Suppressor macrophage treated with lipopolysaccharide for 4 hours (primary cell): ENCODE measurements around the gene USP13.
"Not testable (repeated sequence)": the region's sequence is repeated elsewhere in the genome, so short reads cannot be mapped to it uniquely, and the experiment has no call there.

ENCODE experiments used
- DNase-seq: peaks from one replicate; pipeline ENCODE4 v3.0.0-alpha.2; 2020

The USP13 gene

GRCh38 chr3:179658606-179659005, 5.8 kb downstream of the USP13 start:
- no peak for DNase-seq

- no peak for DNase-seq
Observed at GRCh38 chr3:179660872-179661271, 8.0 kb downstream of the USP13 start.

GRCh38 chr3:179661777-179662176, 8.9 kb downstream of the USP13 start:
- DNase-seq: no peak

GRCh38 chr3:179663093-179663492, 10.3 kb downstream of the USP13 start:
- DNase-seq: no peak

DNA sequence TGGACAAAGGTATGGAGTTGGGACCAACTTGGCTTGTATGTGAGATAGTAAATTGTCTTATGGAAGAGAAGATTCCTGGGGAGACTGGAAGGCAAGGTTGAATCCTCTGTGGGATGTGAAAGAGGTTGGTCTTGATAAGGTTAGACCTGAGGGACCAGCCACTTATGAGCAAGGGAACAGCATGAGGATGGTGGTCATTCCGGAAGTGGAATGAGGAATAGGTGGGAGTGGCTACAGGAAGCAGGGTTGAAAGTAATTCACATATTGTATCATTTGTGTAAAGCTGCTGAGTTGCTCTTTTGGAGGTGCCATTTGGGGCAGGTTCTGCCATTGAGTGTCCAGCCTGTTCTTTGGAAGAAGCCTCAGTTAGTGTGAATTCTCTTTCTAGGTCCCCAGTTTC, 13.2 kb downstream of the USP13 start:
- no peak for DNase-seq

DNA sequence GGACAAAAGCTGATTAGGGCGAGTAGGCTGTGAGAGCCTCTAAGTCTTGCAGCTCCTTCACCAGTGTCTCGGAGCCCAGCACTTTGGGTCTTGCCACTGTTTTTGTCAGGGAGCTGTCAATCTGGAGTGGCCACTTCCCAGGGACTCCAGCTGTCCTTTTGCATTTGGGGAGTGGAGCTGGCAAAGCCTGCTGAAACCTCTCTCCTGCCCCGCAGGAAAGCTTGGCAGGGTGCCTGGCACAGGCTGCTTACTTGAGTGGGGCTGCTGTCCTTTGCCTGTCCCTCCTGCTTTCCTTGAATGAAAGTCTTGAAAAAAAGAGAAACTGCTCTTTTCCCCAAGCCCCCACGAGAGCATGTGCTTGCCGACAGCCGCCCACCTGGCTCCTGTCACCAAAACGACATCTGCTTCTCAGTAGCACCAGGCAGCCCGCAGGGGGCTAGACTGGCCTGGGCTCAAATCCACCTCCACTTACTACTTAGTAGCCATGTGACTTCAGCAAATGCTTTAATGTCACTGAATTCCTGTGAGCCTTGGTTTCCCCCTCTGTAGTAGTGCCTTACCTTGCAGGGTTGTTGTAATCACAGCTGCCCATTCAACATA, 13.7 kb downstream of the USP13 start:
- DNase-seq: no peak

- DNase-seq: no peak
Observed at GRCh38 chr3:179668429-179668828, 15.6 kb downstream of the USP13 start.

GRCh38 chr3:179670311-179670710, 17.5 kb downstream of the USP13 start:
- no peak for DNase-seq

DNA sequence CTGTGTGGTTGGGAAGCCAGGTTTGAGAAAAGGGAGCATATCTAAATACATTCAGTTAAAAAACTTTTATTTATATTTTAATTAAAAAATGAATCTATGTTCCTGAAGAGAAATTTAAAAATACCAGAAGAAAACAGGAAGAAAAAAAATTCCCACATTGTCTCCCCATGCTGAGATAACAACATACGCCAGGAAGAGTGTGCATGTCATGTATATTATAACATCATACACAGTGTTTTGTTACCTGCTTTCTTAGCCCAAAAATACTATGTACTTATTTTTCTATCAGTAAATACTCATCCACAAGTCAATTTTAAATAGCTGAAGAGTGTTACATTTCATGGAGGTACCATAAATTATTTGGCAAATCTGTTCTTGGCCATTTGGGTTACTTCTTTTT, 18.5 kb downstream of the USP13 start:
- DNase-seq: no peak

GRCh38 chr3:179671747-179672242, 19.0 kb downstream of the USP13 start:
- no peak for DNase-seq

DNA sequence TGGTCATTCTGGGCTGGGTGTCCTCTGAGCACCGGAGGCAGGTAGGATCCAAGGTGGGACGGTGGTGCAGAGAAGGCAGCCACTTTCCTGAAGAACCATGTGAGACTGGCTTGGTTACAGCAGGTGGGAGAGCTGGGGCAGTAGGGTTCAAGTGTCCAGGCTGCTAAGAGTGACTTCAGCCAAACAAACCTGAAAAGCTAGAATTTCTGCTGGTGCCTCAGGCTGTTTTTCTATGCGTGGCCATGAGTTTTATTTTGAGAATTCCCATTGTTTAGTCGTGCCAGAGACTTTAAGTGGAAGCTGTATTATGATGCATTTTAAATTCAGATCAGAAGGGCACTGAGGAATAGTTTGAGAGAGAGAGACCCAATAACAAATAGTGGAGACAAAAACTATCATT, 20.1 kb downstream of the USP13 start:
- DNase-seq: no peak

GRCh38 chr3:179673523-179673922, 20.7 kb downstream of the USP13 start:
- DNase-seq: no peak

DNA sequence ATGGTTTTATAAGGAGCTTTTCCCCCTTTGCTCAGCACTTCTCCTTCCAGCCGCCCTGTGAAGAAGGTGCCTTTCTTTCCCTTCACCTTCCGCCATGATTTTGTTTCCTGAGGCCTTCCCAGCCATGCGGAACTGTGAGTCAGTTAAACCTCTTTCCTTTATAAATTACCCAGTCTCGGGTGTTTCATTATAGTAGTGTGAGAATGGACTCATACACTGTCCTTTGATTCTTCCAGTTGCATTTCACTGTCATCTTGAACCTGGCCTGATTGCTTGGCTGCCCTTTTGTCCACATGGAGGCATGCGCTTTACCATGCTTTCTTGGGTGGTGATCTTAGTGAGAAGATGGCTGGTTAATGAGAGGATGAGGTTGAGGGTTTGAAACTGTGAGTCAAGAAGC, 23.2 kb downstream of the USP13 start:
- DNase-seq: no peak

GRCh38 chr3:179677884-179678283, 25.0 kb downstream of the USP13 start:
- no peak for DNase-seq

DNA sequence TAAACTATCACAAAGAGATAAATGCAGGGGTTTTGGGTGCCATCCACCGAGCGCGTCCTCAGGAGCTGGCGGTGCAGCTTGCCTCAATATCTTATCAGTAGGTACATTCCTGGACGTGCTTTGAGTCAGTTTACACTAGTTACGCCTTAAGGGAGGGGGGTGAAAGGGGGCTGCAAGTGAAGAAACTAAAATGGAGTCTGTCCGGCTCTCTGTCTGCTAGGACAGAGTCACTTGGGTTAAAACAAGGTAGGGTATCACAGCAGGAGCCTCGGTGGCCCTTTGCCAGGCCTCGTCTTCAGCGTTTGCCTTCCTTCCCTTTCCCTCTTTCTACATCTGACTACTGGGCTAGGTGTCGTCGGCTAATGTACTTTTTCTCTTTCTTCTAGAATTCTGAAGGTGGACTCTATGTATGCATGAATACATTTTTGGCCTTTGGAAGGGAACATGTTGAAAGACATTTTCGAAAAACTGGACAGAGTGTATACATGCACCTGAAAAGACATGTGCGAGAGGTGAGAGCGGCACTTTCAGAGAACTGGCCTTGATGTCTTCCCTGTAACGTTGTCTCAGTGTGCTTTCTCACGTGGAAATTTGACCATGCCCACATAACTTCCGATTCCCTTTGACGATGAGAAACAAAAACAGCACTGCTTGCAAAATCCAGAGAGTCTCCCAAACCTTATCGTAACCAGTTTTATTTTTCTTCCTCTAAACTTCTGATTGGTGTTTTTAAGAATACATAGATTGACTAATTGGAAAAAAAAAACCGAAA, 28.8 kb downstream of the USP13 start:
- DNase-seq: no peak

DNA sequence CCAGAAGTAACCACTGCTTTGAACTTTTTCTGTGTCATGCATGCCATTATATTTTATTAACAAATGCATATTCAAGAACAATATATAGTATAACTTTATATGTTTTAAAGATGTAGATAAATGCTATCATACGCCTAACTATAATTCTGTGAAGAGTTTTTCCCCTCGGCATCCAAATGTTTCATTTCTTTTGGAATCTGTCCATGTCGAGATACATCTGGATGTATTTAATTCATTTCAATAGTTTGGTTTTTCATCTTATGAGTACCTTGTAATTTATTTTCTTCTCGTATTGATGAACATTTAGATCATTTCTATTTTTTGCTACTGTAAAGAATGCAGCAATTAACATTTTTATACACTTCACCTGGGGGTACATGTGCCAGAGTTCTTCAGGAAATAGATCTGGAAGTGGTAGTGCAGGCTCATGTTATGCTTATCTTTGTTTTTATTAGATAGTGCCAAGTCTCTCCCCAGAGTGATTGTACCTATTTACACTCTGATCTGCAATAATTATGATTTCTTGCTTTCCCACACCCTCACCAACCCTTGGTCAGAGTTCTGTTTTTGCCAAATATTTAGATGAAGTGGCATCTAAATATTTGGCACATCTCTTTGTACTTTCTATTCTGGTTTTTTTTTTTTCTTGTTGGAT, 29.7 kb downstream of the USP13 start:
- no peak for DNase-seq

DNA sequence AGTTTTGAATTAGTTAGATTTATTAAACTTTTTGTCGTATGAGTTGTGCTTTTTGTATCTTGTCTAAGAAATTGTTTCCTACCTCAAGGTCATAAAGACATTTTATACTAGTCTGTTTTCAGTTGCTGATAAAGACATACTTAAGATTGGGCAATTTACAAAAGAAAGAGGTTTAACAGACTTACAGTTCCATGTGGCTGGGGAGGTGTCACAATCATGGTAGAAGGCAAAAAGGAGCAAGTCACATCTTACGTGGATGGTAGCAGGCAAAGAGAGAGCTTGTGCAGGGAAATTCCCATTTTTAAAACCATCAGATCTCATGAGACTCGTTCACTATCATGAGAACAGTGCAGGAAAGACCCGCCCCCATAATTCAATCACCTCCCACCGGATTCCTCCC, 30.4 kb downstream of the USP13 start:
- DNase-seq: not testable (repeated sequence)

DNA sequence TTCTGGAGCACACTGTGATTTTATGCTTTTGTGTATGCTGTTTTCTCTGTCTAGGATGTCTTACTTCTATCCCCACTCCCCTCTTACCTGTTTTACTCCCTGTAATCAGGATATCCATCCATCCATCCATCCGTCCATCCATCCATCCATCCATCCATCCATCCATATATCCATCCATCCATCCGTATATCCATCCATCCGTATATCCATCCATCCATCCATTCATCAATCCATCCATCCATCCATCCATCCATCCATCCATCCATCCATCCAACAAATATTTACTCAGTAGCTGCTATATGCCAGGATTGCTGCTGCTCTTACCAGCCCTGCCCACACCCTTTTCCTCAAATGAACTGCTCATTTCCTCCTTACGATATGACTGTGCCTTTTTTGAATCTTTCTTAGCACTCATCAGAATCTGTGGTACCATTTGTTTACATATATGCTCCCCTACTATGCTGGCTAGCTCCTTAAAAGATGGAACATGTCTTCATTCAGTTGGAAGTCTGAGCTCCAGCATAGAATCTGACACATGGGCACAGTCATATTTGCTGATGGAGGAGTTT, 35.2 kb downstream of the USP13 start:
- DNase-seq: no peak

- no peak for DNase-seq
Observed at GRCh38 chr3:179688850-179689249, 36.0 kb downstream of the USP13 start.

- no peak for DNase-seq
Observed at GRCh38 chr3:179694731-179695130, 41.9 kb downstream of the USP13 start.

- peak; percentile 77 for DNase-seq
Observed at GRCh38 chr3:179695672-179696313, 43.0 kb downstream of the USP13 start.

DNA sequence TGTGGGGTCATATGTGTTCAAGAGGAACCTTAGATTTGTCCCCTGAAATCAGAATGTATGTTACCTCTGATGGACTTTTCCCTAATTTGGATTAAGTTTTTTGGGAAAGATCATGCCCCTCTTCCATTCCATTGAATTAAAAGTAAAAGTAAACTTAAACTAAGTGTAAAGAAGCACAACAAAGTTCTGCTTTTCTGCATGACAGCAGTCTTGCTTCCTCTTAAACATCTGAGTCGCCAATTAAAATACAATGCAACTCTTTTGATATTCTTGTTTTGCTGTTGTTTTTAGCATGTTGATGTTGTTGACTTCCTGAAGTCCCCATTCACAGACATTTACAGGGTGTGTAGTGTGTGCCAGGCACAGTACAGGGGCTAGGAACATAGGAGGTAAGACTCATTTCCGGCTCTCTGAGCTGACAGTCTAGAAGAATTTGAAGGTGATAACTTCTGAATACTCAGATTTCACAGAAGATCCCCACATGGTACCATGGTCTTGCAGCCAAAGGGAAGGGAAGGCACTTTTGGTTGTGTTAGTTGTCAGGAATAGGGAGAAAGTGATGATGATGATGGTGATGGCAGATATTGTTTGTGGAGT, 45.0 kb downstream of the USP13 start:
- peak; percentile 37 for DNase-seq

DNA sequence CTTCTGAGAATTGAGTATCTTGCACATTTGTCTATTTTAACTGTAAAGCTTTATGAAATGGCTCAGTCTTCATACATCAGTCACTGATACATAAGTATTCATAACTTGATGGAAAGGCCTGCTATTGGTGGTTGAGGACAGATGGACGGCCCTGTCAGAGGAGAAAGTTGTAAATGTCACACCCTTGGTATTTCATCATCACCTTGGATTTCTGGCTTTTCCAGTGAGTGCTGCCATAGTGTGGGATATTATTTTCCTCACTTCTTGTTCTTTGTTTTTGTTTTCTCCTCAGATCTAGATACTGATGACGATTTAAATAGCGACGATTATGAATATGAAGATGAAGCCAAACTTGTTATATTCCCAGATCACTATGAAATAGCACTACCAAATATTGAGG, 47.9 kb downstream of the USP13 start:
- no peak for DNase-seq
